Measurements from ENCODE around the gene XPO5.
A peak's percentile ranks its signal among the peaks of the same experiment; 100 is the strongest.

XPO5 gene

DNA sequence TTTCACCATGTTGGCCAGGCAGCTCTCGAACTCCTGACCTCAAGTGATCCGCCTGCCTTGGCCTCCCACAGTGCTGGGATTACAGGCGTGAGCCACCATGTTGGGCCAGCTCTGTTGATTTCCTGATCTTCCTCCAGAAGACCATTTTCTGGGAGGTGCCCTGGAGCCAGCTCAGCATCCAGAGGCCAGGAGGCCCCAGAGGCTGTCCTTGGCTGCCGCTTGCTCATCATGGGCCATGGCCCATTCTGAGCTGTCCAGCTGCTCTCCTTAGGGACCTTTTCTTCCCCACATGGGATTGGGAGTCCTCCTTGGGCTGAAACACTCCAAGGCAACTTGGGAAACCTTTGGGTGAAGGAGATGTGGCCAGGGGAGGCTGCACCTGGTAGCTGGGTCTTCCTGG is 81.1 kb downstream of the XPO5 start:
- DNase-seq: no peak

DNA sequence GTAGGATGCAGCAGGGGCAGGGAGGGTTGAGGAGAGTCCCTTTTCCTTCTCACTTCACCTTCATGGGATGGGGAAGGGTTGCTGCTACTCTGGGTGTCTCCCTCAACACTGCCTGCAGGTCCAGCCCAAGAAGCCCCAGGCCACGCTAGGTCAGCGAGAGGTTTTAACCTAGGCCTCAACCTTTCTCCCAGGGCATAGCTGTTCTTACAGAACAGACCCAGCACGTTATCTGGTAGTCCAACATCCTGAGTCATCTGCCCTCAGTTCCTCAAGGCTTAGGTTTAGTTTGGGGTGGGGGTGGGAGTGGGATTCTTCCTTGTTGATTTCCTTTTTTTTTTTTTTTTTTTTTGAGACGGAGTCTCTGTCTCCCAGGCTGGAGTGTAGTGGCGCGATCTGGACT is 81.5 kb downstream of the XPO5 start:
- DNase-seq: no peak

DNA sequence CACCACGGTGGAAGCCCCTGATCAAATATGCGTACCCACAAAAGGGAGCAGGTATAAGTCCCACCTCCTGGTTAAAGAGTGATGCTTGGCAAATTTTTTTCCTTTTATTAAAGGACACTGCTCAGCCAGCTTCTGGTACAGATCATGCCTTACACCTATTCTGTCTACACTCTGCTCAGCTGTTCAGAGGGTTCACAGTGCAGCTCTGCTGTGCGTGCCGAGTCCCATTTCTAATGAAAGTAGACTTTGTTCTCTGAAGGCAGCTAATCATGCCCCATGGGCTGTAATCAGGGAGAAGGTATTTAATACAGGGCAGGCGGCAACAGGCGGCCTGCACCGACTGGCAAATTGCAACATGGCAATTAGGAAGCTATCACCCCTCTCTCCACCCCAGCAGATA is 82.0 kb downstream of the XPO5 start:
- DNase-seq: no peak

DNA sequence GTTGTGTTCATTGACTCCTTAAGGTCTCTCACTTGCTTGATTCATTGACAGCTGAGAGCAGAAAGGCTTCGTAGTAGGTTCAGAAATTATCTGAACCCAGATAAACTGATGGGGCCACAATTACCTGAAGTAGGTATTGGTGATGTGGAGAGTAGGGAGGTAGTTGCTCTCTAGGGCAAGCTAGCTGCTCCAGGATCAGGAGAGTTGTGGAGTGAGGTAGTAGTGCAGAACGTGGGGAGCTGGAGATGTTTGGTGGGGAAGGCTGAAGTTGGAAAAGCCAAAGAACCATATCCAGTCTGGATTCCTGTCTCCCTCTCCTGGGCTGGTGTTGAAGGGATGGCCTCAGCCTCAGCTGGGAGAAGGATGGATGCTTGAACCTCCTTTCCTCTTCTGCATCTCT is 82.6 kb downstream of the XPO5 start:
- DNase-seq: no peak

DNA sequence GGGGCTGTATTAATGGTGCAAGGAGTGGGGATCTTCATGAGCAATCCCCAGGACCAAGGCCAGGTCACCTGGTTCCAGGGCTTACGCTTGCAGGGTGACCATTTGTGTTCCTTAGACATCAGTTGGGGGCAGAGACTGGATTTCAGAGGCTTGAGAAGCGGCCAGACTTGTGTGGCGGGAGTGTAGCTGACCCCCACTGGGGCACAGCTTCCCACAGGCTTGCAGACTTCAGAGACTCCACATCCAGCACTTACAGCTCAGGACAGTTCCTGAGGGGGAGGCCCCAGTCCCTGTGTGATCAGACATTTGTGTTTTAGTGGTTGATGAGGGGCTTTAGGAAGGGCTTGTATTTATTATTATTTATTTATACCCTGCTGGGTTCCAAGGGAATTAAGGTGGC is 83.2 kb downstream of the XPO5 start:
- DNase-seq: no peak

DNA sequence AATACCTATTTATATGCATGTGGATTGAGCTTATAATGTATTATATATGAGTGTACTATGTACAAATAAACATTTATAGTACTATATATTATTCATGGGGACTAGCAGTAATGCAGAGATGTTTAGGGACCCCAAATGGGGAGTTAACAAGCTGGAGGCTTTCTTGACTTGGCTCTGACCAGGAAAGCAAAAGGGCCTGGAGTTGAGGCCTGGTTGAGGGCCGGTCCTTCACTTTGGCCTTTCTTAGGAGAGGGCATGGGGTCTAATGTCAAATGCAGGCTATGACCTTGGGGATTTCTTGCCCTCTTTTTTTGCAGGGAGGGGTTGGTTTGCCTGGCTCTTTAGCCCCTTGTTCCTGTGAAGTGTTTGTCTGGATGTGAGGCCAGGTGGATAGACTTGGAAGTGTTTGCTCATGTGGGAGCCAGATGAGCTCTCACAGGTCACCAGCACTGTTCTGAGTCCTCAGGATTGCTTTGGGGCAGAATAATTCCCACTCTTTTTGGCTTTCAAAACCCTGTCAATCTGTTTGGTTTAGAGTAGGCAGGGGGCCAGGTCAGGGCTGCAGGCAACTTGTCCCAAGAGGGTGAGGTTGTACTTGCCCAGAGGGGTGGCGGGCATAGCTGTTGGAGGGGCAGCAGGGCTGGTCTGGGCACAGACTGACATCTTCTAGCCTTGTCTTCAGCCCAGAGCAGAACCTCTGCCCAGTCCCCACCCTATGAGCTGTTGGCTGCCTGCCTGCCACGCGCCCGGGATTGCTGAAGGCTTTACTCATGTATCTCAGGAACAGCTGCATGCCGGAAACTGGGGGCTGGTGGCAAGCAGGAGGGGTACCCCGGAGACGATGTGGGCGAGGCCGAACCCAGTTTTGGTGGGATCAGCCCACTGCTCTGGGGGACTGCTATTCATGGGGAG is 83.8 kb downstream of the XPO5 start:
- DNase-seq: no peak

DNA sequence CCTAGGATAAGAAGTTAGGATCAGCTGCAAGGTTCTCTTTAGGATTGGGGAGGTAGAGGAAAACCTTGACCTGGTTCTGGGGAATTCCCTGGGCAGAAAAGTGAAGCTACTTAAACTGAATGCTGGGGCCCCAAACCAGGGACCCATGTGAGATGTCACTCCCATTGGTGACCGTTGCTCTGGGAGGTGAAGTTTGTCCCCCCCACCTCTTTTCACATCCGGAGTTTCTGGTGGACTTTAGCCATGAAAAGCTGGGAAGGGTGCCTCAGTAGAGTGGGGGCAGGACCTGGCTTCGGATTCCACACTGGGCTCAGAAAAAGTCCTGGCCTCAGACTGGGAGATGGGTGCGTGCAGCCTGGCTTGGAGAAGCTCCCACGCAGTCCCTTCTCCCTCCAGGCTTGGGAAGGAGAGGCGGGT is 85.3 kb downstream of the XPO5 start:
- no peak for DNase-seq

DNA sequence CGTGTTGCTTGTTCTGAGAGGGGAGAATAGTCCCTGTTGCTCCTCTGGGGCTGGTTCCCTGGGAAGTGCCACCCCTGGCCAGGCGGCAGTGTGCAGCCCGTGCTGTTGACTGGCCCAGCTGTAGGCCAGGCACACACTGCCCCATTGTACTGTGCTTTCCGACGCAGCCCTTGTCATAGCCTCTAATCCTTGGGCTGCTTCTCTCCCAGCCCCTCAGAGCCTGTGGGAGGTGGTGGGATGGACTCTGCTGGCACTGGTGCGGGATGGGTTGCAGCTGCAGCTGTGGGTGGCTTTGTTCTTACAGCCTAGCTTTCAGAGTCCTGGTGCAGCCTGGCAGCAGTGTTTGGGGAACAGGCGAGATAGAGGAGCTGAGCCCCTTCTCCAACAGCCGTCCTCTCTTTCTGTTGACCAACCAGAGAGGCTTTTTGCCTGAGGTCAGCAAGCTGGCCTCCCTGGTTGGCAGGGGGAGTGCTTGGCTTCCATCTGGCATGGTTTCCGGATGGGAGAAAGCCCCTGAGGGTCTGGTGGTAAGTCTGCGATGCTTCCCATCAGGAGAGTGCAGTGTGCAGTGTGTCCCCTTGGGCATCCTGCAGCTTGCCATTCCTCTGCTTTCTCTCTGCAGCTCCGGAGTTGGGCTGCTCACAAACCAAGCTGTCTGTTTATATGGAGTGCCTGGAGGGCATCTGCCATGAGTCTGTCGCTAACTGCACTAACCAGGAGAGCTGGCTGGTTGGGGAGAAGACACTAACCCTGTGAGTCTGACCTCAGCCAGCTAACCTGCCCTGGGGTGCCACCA is 86.4 kb downstream of the XPO5 start:
- no peak for DNase-seq

DNA sequence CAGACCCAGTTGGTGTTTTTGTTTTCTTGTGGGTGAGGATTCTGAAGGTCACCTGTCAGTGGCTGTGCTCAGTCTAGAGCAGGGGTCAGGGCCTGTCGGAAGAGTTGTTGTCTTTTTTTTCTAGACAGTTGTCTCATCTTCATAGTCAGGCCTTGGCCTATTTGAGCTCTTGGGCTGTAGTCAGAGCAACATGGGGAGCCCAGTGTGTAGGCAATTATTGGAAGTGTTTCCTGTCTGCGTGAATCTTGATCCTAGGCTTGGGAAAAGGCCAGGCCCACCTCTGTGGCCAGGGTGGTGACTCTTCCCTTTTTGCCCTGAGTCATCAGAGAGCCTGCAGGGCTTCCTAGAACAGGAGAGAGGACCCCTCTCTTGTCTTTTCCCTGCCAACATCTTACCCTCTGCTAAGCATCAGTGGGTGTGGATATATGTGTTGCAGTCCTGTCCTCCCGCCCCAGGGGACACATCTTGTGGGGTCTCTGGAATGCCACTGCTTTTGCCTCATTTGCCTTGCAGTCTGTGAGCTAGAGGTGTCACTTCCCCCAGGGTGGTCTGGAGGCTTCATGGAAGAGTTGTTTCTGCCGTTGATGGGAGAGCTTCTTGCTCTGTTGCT is 87.1 kb downstream of the XPO5 start:
- DNase-seq: no peak

DNA sequence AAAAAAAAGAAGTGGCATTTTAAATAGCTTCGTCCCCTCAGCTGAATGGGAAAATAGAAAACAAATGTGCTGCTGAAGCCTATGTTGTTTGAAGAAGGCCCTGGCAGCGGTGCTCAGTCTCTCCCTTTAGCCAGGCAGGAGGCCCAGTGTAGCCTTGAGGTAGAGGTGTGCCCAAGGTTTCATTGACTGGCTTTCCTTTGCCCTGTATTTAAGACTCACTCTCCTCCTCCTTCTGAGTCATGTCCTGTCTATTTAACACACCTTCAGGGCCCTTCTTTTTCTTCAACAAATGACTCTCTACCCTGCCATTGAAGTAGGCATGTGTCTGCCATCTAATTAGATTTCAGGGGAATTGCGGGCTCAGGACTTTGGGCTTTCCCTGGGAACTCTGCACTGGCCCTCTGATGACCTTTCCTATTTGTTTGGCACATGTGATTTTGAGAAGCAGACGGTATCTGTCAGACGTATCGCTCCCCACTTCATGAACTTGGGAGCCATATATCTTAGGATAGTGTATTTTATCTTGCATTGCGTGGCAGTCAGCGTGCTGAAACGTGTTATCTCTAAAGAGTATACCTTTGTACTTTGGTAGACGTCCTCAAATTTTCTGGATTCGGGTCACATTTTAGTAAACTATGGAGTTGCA is 94.1 kb downstream of the XPO5 start:
- no peak for DNase-seq

DNA sequence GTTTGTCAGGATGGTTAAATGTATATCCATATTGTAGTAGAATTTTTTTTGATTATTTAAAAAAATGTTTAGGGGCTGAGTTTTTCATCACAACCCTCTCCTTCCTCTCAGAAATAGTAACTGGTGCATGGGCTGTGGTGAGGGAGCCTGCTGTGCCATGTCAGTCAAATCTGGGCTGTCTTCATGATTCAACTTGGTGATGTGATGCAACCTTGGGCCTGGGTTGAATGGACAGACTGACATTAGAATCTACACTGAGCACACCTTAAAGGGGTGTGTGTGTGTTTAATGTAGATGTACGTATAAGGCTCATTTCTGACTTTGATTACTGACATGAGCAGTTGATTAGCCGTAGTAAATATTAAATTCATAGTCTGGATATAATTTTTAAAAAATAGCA is 94.8 kb downstream of the XPO5 start:
- no peak for DNase-seq

DNA sequence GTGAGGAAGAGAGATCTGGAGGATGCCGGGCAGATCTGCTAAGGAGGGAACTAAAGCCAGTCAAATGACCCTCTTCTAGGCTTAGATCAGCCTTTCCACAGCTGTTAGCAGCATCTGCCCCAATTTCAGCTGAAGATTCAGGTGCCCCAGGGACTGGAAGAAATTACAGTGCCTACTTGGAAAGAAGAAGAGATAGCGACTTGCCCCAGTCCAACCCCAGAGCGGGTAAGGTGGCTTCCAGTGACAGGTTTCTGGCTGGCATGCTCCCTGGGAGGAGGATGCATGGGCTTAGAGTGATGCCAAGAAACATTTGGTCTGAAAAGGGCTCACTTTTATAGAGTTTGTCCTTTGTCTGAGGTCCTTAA is 97.8 kb downstream of the XPO5 start:
- DNase-seq: no peak

DNA sequence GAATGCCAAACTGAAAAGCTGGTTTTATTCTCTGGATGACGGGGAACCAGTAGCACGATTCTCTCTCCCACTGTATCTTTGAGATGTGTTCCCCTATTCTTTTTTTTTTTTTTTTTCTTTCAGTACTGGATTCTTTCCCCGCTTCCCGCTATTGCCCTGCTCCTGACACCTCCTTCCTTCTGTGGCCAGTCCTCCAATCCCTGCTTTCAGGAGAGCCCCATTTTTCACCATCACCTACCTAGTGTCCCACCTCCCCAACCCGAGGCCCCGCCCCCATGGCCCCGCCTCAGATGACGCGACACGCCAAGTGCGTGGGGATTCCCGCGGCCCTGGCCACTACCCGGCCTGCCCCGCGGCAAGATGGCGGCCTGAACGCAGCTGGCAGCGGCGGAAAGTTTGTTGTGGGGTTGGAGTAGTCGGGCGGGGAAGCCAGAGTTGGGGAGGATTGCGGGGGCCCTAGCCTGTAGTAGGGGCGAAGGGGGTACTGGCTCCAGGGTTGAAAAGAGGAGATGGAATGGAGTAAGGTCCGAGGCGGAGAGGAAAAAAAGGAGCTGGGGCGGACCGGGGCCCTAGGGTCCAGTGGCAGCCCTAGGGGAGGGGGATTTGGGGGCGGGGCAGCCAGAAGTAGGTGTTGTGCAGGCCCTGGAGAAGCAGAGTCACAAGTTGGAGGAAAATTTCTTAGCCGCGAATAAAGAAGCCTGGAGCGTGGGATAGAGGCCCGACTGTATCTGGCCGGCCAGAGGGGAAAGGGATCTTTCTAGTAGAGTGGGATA is 98.4 kb downstream of the XPO5 start, which contains the start of gene TJAP1:
TJAP1 (plus strand) TSS at position 336 of the 773 bp plus-strand sequence. CDS start 21,432 bp downstream, outside the sequence.
- peak; percentile 71 to 87 for DNase-seq

DNA sequence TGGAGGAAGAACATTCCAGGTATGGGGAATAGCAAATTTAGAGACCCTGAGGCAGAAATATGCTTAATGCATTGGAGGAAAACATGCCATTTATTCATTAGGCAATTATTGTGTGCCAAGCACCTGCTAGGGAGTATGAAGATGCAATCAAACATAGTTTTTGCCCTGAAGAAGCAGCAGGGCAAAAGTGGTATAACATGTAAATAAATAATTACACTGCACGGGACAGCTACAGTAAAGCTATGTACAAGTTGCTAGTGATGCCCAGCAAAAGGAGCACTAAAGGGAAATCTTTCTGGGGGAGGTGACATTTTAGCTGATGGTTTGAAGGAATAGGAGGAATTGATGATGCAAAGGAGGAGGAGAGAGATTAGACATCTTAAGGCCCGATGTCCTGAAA is 99.1 kb downstream of the XPO5 start:
- DNase-seq: no peak

DNA sequence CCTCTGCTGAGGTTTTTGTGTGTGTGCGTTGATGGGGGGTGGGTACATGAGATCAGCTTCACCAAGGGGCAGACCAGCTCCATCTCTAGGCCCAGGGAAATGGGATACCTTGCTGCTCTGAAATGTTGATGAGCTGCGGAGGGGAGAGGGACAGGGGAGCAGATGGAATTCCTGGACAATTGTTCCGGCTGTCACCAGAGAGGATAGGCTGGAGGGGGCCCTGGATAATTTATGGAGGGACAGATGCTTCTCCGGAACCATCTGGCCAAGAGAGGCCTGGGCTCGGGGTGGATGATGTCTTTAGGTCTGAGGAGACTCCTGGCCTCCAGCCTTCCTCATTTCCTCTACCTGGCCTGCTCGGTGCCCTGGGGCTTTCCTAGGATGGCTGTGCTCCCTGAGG is 100.3 kb downstream of the XPO5 start:
- no peak for DNase-seq

DNA sequence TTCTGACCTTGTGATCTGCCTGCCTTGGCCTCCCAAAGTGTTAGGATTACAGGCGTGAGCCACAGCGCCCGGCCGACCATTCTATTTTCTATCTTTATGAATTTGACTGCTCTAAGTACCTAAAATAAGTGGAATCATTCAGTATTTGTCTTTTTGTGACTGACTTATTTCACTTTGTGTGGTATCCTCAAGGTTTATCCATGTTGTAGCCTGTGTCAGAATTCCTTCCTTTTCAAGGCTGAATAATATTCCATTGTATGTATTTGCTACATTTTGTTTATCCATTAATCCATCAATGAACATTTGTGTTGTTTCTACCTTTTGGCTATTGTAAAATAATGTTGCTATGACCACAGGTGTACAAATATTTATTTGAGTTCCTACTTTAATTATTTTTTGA is 103.3 kb downstream of the XPO5 start:
- no peak for DNase-seq

All from bone marrow (tissue), 2 donors.